Central memory CD4-positive, alpha-beta T cell (primary cell): ENCODE results near the gene C2CD2L.
A peak's percentile ranks its signal among the peaks of the same experiment; 100 is the strongest.
"Not testable (repeated sequence)": the region's sequence is repeated elsewhere in the genome, so short reads cannot be mapped to it uniquely, and the experiment has no call there.

ENCODE experiments used
- DNase-seq: peaks from one replicate; pipeline ENCODE4 v3.0.0; 2022

Gene C2CD2L

GRCh38 chr11:119093942-119094815 lies 13.0 kb upstream of the C2CD2L start:
- peak; percentile 25 for DNase-seq

- no peak for DNase-seq
Measured at GRCh38 chr11:119094816-119095065, 12.4 kb upstream of the C2CD2L start.

- peak; percentile 100 for DNase-seq
Measured at GRCh38 chr11:119095066-119095880, 11.9 kb upstream of the C2CD2L start.

DNA sequence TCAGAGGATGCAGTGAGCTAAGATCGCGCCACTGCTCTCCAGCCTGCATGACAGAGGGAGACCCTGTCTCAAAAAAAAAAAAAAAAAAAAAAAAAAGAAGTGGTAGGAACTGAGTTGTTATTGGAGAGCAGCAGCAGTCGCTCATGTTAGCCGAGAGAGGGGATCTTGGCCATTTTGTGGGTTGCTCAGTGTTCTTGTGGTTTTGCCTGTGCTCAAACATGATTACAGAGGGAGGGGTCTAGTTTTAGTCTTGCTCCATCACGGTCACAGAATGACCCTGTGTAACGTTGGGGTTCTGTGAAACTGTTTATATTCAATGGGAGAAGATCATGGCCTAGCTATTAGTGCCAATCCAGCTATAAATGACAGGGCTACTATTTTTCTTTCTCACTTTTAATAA lies 7.4 kb upstream of the C2CD2L start:
- DNase-seq, result no peak

DNA sequence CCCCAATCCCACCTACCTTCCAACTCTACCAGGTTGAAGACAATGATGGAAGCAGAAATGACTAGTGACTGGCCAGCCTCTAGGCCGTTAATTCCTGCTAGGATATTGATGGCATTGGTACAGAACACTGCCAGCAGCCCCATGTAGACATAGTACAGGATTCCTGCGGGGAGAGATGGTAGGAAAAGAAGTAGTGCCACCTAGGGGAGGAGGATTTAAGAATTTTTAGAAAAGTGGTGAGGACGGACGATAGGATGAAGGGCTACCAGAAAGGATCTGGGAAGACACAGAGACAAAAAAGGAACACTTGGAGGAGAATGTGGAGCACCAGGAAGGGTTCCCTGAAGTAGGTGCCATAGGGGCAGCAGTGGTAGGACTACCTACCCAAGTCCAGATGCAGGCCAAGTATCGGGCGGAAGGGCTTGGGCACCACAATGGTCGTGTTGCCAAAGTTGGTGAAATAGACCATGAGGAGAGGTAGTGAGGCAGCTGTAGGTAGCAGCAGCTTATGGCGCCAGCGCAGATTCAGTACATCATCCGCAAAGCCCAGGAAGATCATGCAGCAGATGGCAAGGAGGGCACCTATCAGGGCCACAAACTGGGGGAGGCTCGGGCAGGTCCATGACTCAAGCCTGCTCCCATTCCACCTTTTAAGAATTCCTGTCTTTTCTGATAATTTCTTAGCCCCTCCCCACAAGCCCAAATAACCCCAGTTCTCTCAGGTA lies 6.7 kb upstream of the C2CD2L start:
- no peak for DNase-seq

DNA sequence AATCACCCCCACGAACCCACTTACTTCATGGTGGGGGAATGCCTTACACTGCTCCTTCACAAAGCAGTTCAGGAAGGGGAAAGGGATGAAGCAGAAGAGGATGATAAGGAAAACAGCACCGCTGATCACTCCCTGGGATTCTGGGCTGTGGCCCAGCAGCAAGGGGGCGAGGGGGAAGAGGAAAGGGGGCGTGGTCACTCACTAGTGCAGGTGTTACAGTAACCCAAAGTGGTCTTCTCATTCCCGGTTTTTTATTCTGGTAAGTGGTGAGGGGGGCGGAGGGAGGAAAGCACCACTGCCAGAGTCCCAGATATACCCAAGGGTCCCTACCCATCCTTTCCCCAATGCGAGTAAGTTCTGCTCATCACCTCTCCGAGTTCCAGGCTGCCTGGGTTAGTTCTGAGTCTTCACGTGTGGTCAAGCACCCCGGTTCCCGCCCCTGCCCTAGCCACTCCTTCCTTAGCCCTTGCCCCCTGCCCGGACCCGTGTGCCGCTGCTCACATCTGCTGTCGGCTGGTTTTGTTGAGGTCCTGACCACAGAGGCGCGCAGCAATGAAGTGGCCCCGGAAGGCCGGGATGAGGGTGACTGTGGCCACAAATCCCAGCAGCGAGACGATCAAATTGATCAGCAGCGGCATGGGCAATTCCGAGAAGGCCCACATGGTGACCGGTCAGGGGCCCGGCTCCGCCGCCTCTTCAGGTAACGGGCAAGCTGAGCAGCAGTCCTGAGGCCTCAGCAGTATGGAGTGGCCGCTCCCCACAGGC lies 6.0 kb upstream of the C2CD2L start:
- DNase-seq, result no peak

- peak; percentile 85 for DNase-seq
Measured at GRCh38 chr11:119101759-119102423, 5.3 kb upstream of the C2CD2L start, which contains the start of gene DPAGT1. Gene DPAGT1, minus strand, starts transcription at chr11:119101853. Its CDS starts 198 bp downstream, at chr11:119101655.

DNA sequence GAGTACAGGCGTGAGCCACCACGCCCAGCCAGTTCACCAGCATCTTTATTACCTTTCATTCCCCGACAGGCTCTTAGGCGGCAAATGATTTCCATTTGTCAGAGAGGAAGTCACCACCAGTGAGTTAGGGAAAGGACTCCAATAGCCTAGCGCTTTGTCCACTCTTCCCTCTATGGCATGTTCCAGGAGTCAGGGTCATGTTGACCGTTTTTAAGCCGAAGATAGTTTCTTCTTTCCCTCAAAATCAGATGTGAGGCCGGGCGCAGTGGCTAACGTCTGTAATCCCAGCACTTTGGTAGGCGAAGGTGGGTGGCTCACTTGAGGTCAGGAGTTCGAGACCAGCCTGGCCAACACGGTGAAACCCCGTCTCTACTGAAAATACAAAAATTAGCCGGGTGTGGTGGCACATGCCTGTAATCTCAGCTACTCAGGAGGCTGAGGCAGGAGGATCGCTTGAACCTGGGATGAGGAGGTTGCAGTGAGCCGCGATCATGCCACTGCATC lies 3.9 kb upstream of the C2CD2L start:
- DNase-seq, result not testable (repeated sequence)

- DNase-seq, result no peak
Measured at GRCh38 chr11:119103793-119104192, 3.4 kb upstream of the C2CD2L start.

DNA sequence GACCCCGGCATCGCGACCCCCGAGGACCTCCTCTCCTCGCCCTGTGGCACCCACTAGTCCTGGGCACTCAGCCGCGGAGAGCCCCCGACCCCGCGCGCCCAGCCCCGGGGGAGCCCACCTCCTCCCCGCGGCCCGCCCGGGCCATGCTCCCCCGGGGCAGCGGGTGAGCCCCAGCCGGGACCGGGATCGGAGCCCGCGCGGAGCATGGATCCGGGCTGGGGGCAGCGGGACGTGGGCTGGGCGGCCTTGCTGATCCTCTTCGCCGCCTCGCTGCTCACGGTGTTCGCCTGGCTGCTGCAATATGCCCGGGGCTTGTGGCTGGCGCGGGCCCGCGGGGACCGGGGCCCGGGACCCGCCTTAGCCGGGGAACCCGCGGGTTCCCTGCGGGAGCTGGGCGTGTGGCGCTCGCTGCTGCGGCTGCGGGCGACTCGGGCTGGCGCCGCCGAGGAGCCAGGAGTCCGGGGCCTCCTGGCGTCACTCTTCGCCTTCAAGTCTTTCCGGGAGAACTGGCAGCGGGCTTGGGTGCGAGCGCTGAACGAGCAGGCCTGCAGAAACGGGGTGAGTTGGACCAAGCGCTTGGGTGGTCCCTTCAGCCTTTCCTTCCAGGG lies 498 bp downstream of the C2CD2L start:
- DNase-seq, result no peak

- DNase-seq, result peak; percentile 46
Measured at GRCh38 chr11:119108146-119108856, 1.2 kb downstream of the C2CD2L start.

DNA sequence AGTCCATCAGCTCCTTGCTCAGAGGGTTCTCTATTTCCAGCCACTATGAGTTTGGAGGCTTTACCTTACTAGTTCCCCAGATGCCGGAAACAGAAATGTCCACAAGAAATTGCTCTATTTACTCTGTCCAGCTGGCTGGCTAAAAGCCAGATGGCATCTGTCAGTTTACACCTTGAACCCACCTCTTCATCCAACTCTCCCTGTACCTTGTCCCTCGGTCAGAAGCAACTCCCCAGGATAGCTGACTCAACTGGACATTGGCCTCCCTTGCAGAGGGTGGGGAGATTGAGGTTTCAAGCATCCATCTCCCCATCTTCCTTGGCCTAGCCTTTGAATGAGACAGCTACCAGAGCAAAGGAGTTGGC lies 1.7 kb downstream of the C2CD2L start:
- DNase-seq, result no peak

- no peak for DNase-seq
Measured at GRCh38 chr11:119109843-119110242, 2.7 kb downstream of the C2CD2L start.

DNA sequence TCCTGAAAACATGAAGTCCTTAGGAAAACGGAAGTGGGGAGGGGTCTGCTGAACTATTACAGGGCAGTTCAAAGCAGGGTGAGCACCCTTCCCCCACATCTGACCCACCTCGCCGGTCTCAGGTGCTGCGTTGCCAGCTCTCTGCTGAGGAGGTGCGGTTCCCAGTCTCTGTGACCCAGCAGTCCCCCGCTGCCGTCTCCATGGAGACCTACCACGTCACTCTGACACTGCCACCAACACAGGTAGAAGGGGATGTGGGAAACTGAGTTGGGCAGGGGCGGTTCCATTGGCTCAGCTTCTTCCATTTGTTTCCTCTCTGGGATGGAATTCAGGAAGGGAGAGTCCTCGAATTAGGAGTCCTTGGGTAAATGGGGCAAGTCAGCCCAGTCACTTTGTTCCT lies 3.3 kb downstream of the C2CD2L start:
- no peak for DNase-seq

DNA sequence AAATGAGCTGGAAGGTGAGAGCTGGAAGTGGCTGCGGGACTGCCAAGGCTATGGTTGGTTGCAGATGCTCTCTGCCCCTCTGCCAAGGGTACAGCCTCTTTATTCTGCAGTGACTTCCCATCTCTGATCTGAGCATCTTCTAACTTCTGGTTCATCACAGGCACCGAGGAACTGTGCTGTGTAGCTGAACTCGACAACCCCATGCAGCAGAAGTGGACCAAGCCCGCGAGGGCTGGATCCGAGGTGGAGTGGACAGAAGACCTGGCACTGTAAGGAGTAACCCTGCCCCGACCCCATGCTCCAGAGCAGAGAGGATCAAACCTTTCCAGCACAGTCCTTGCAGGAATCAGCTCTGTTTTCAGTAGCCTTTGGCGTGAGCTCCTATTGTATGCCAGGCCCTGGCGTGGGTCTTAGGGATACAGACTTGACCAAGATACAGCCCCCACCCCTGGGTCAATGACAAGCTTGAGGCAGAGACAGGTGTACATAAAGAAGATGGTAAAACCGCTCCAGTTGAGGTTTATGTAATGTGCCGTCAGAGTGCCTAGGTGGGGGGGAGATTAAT lies 4.3 kb downstream of the C2CD2L start:
- no peak for DNase-seq

DNA sequence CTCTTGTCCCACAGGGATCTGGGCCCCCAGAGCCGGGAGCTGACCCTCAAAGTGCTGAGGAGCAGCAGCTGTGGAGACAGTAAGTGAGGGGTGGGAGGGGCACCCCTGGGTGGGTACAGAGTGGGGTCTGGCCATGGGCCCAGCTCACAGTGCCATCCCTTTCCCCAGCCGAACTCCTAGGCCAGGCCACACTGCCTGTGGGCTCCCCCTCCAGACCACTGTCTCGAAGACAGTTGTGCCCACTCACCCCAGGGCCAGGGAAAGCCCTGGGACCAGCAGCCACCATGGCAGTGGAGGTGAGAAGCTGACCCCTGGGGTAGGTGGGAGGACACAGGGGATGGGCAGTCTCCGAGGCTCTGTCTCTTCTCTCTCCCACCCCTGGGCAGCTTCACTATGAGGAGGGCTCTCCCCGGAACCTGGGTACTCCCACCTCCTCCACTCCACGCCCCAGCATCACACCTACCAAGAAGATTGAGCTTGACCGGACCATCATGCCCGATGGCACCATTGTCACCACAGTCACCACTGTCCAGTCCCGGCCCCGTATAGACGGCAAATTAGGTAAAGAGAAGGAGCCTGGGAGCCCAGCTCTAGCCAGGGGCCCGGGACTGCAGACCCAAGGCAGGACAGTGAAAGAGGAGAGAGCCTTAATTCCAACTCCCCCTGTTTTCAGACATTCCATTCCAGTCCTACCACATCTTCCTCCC lies 5.3 kb downstream of the C2CD2L start:
- no peak for DNase-seq

DNA sequence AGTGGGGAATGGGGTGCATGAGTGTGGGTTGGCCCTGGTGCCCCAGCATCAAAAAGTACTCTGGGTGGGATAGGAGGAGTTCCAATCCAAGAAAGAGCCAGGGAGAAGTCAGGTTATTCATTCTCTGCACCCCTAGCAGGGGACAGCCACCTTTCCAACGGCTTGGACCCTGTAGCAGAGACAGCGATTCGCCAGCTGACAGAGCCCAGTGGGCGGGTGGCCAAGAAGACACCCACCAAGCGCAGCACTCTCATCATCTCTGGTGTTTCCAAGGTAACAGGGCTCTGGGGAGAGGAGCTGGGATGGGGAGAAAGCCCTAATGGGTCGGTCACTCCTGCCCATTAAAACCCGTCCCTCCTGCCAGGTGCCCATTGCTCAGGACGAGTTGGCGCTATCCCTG lies 6.6 kb downstream of the C2CD2L start:
- no peak for DNase-seq

DNA sequence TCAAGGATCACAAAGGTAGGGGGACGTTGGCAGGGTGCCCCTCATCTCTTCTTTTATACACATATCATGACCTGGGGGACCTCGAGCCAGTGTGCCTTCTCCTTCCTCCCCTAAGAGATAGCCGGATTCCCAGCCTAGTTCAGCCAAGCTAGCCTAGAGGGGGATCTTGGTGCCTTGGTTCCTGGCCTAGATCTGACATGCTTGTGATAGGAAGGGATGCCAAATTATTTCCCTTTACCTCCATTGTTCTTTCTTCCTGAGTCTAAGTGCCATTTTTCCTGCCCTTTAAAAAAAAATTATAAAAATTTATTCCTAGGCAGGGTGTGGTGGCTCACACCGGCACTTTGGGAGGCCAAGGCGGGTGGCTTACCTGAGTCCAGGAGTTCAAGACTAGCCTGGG lies 7.2 kb downstream of the C2CD2L start:
- no peak for DNase-seq

- DNase-seq, result peak; percentile 67
Measured at GRCh38 chr11:119115484-119116234, 8.5 kb downstream of the C2CD2L start.
